ENCODE measurements around the gene AGTPBP1.

DNA sequence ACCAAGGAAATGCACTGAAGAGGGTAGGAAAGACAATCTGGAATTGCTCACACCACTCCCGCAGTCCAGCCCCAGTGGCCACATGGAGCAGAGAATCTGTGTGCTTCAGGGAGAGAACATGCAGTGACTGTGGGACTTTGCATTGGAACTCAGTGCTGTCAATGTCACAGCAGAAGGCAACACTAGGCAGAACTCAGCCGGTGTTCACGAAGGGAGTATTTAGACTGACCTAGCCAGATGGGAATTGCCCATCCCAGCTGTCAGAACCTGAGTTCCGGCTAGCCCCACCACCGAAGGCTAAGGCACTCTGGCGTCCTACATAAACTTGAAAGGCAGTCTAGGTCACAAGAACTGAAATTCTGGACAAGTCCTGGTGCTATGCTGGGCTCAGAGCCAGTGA, 139.0 kb downstream of the AGTPBP1 start:
- TF ChIP-seq, protein P1, sequence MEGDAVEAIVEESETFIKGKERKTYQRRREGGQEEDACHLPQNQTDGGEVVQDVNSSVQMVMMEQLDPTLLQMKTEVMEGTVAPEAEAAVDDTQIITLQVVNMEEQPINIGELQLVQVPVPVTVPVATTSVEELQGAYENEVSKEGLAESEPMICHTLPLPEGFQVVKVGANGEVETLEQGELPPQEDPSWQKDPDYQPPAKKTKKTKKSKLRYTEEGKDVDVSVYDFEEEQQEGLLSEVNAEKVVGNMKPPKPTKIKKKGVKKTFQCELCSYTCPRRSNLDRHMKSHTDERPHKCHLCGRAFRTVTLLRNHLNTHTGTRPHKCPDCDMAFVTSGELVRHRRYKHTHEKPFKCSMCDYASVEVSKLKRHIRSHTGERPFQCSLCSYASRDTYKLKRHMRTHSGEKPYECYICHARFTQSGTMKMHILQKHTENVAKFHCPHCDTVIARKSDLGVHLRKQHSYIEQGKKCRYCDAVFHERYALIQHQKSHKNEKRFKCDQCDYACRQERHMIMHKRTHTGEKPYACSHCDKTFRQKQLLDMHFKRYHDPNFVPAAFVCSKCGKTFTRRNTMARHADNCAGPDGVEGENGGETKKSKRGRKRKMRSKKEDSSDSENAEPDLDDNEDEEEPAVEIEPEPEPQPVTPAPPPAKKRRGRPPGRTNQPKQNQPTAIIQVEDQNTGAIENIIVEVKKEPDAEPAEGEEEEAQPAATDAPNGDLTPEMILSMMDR (IDR thresholded peaks at IDR 0.05; ENCODE audit: low read depth, low read length): no peak
- no peak for TF ChIP-seq EZH2phosphoT487 (IDR thresholded peaks at IDR 0.05; ENCODE audit: low read depth)

All from OCI-LY3 (cell line).